Mesenchymal stem cell (in vitro differentiated cells and primary cell): Measurements from ENCODE around the gene MYOT. TPM values are rescaled to one million over a fixed set of nuclear protein-coding genes. Genes with fewer than 3 reads are reported as not detected.

Source experiments
- DNase-seq: peaks from one replicate; pipeline ENCODE4 v3.0.0-alpha.2; 2013
- H2AFZ ChIP-seq: one replicate; pipeline ENCODE4 v1.6.1; 2013; ENCODE audit warnings: low read depth, mild to moderate bottlenecking, control low read depth, inconsistent platforms, low read length, moderate library complexity
- H2AK5ac ChIP-seq: 2 replicates; pipeline ENCODE4 v1.6.1; 2013; ENCODE audit warnings: low read length, moderate library complexity, mild to moderate bottlenecking, inconsistent platforms; ENCODE audit not compliant: severe bottlenecking
- H2BK120ac ChIP-seq: one replicate; pipeline ENCODE4 v1.6.1; 2013; ENCODE audit warnings: low read depth, mild to moderate bottlenecking, inconsistent platforms, low read length, moderate library complexity
- H2BK12ac ChIP-seq, 2 experiments: one replicate each; pipeline ENCODE4 v1.6.1; 2013; ENCODE audit warnings: inconsistent platforms in 2 of 2, low read length in 2 of 2, mild to moderate bottlenecking in 2 of 2, moderate library complexity in 2 of 2, control low read depth in 1 of 2
- H2BK15ac ChIP-seq: one replicate; pipeline ENCODE4 v1.6.1; 2013; ENCODE audit warnings: mild to moderate bottlenecking, low read depth, inconsistent platforms; ENCODE audit not compliant: poor library complexity, severe bottlenecking
- H2BK5ac ChIP-seq: 2 replicates; pipeline ENCODE4 v1.6.1; 2013; ENCODE audit warnings: low read depth, mild to moderate bottlenecking, low read length, control low read depth, inconsistent platforms; ENCODE audit not compliant: poor library complexity, severe bottlenecking
- H3K14ac ChIP-seq, 2 experiments: one replicate each; pipeline ENCODE4 v1.6.1; 2013; ENCODE audit warnings: inconsistent platforms in 2 of 2, low read length in 2 of 2, control low read depth in 1 of 2, mild to moderate bottlenecking in 1 of 2, moderate library complexity in 1 of 2
- H3K18ac ChIP-seq, 2 experiments: one replicate each; pipeline ENCODE4 v1.6.1; 2013; ENCODE audit warnings: inconsistent platforms in 2 of 2, low read length in 2 of 2, control low read depth in 1 of 2, low read depth in 1 of 2, mild to moderate bottlenecking in 1 of 2
- H3K23ac ChIP-seq, 2 experiments: one replicate each; pipeline ENCODE4 v1.6.1; 2013; ENCODE audit warnings: inconsistent platforms in 2 of 2, low read length in 2 of 2, mild to moderate bottlenecking in 2 of 2, moderate library complexity in 2 of 2, control low read depth in 1 of 2
- H3K27ac ChIP-seq: 2 replicates; pipeline ENCODE4 v1.5.1; 2013; ENCODE audit warnings: mild to moderate bottlenecking, moderate library complexity, low read length, control low read depth, inconsistent platforms; ENCODE audit not compliant: poor library complexity, severe bottlenecking
- H3K27me3 ChIP-seq, 2 experiments: 2 replicates each; pipeline versions ENCODE4 v1.6.1 to v1.7.0; 2013; ENCODE audit warnings: low read length in 2 of 2, mild to moderate bottlenecking in 2 of 2, moderate library complexity in 2 of 2, control low read depth in 1 of 2, inconsistent platforms in 1 of 2; ENCODE audit not compliant: control insufficient read depth in 1 of 2, insufficient read depth in 1 of 2
- H3K36me3 ChIP-seq, 2 experiments: 2 replicates each; pipeline versions ENCODE4 v1.6.1 to v1.7.0; 2013; ENCODE audit warnings: low read length in 2 of 2, control low read depth in 1 of 2, inconsistent platforms in 1 of 2, low read depth in 1 of 2, mild to moderate bottlenecking in 1 of 2; ENCODE audit not compliant: insufficient read depth in 2 of 2, control insufficient read depth in 1 of 2
- H3K4ac ChIP-seq, 2 experiments: one replicate each; pipeline ENCODE4 v1.6.1; 2013; ENCODE audit warnings: inconsistent platforms in 2 of 2, low read length in 2 of 2, mild to moderate bottlenecking in 2 of 2, moderate library complexity in 2 of 2, control low read depth in 1 of 2, low read depth in 1 of 2
- H3K4me1 ChIP-seq: 2 replicates; pipeline ENCODE4 v1.6.1; 2013; ENCODE audit warnings: low read depth, low read length, control low read depth; ENCODE audit not compliant: control insufficient read depth, insufficient read depth
- H3K4me2 ChIP-seq: 2 replicates; pipeline ENCODE4 v1.6.1; 2013; ENCODE audit warnings: low read length, mild to moderate bottlenecking, inconsistent platforms; ENCODE audit not compliant: poor library complexity, severe bottlenecking
- H3K4me3 ChIP-seq, 2 experiments: 2 replicates each; pipeline versions ENCODE4 v1.5.1 to v1.7.0; 2013; ENCODE audit warnings: low read length in 2 of 2, mild to moderate bottlenecking in 2 of 2, control low read depth in 1 of 2, low read depth in 1 of 2; ENCODE audit not compliant: insufficient read depth in 1 of 2
- H3K79me1 ChIP-seq: replicated peaks from 2 replicates; pipeline ENCODE4 v1.6.1; 2013; ENCODE audit warnings: mild to moderate bottlenecking, control low read depth, low read length, inconsistent platforms; ENCODE audit not compliant: poor library complexity, severe bottlenecking
- H3K9ac ChIP-seq: 2 replicates; pipeline ENCODE4 v1.7.0; 2013; ENCODE audit warnings: mild to moderate bottlenecking, low read length, moderate library complexity
- H3K9me3 ChIP-seq: 2 replicates; pipeline ENCODE4 v1.7.0; 2013; ENCODE audit warnings: mild to moderate bottlenecking, low read length; ENCODE audit not compliant: control insufficient read depth
- H4K8ac ChIP-seq: one replicate; pipeline ENCODE4 v1.6.1; 2013; ENCODE audit warnings: inconsistent platforms, mild to moderate bottlenecking, low read length, moderate library complexity
- H4K91ac ChIP-seq: one replicate; pipeline ENCODE4 v1.6.1; 2013; ENCODE audit warnings: mild to moderate bottlenecking, low read length, inconsistent platforms
- WGBS: methylation state at CpG from one replicate; pipeline ENCODE4 v1.1.7; 2013; ENCODE audit warnings: mixed read lengths; 5-methylcytosine and 5-hydroxymethylcytosine counted together
- polyA plus RNA-seq, 2 experiments: library from polyadenylated mRNA; stranded (reverse); fragments of 200-250 nt; gene quantifications; one replicate each; pipeline ENCODE4 v1.2.3, GENCODE V29; 2013

Gene MYOT, protein sequence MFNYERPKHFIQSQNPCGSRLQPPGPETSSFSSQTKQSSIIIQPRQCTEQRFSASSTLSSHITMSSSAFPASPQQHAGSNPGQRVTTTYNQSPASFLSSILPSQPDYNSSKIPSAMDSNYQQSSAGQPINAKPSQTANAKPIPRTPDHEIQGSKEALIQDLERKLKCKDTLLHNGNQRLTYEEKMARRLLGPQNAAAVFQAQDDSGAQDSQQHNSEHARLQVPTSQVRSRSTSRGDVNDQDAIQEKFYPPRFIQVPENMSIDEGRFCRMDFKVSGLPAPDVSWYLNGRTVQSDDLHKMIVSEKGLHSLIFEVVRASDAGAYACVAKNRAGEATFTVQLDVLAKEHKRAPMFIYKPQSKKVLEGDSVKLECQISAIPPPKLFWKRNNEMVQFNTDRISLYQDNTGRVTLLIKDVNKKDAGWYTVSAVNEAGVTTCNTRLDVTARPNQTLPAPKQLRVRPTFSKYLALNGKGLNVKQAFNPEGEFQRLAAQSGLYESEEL
- not detected for polyA plus RNA-seq (2013, experiment 1 of 2)
- polyA plus RNA-seq (2013, experiment 2 of 2), result not detected

DNA sequence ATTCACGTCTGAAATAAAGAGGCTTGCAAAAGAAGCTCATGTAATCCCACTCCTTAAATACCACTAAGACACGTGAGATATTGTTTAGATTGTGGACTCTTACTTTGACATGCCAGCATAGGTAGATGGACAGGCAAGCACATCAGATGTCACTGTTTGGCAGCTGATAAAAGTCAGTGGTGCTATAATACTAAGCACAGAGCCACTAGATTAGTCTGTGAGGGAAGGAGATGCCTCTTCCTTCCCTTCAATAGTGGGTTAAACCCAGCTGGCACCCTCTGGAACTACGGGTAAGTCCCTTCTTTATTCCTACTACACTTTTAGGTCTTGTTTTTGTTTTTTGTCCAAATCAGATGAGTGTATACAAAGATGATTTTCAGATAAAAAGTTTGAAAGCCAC, at the start of gene MYOT:
Gene MYOT, plus strand, starts transcription at position 197 of the 400 bp plus-strand sequence. CDS start 2,792 bp downstream, outside the sequence.
- Histone ChIP-seq H3K27ac (no peak within 1 kb of the TSS), H2BK12ac (no peak within 1 kb of the TSS), H3K27me3 (peaks cover 0 to 5% of the 10 kb centered on the region in 2 experiments), H3K9ac (no peak within 1 kb of the TSS), H2BK5ac (no peak within 1 kb of the TSS), H3K36me3 (no peaks in the 10 kb centered on the region), H4K91ac (no peak within 1 kb of the TSS), H3K79me1 (no peaks in the 10 kb centered on the region), H4K8ac (no peak within 1 kb of the TSS), H3K4me2 (no peak within 1 kb of the TSS), H2AFZ (no peak within 1 kb of the TSS), H3K23ac (no peak within 1 kb of the TSS), H3K4me3 (no peak within 1 kb of the TSS), H3K18ac (no peak within 1 kb of the TSS), H3K14ac (no peak within 1 kb of the TSS), H2BK15ac (no peak within 1 kb of the TSS), H3K4me1 (no peaks in the 10 kb centered on the region), H3K9me3 (no peaks in the 10 kb centered on the region), H2AK5ac (no peak within 1 kb of the TSS), H3K4ac (no peak within 1 kb of the TSS), H2BK120ac (no peak within 1 kb of the TSS)
- WGBS, result 77% methylated on average over 2 of the region's 3 CpGs
- no peak for DNase-seq

DNA sequence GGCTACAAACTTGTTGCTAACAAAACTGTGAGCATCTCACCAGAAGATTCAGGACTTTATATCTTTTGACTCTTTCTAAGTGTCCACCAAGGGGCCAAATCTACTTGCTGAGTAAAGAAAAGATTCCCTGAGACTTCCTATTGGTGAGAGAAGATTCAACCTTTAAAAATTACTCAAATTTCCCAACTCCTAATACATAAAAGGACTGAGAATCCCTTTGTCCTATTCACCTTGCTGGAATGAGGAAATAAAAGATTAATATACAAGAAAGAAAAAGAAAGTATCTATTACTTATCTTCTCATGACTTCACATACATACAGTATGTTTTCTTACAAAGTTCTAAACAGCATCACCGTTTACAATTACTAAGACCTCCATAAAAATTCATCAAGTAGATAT, 47.9 kb upstream of the MYOT start:
- Histone ChIP-seq H3K18ac (no peak overlapping the region), H2BK120ac (no peak overlapping the region), H3K4me1 (no peaks in the 10 kb centered on the region), H3K4me2 (no peak overlapping the region), H3K23ac (no peak overlapping the region), H3K4ac (no peak overlapping the region), H4K8ac (no peak overlapping the region), H2BK5ac (no peak overlapping the region), H2BK12ac (no peak overlapping the region), H4K91ac (no peak overlapping the region), H2AK5ac (no peak overlapping the region), H3K9me3 (no peaks in the 10 kb centered on the region), H3K27ac (no peak overlapping the region), H3K14ac (no peak overlapping the region), H2AFZ (no peak overlapping the region), H3K4me3 (no peak overlapping the region), H2BK15ac (no peak overlapping the region), H3K79me1 (no peaks in the 10 kb centered on the region), H3K9ac (no peak overlapping the region), H3K27me3 (peaks cover 0 to 6% of the 10 kb centered on the region in 2 experiments), H3K36me3 (no peaks in the 10 kb centered on the region)
- WGBS, result 100% methylated on average over 1 of the region's 1 CpG
- DNase-seq, result no peak

DNA sequence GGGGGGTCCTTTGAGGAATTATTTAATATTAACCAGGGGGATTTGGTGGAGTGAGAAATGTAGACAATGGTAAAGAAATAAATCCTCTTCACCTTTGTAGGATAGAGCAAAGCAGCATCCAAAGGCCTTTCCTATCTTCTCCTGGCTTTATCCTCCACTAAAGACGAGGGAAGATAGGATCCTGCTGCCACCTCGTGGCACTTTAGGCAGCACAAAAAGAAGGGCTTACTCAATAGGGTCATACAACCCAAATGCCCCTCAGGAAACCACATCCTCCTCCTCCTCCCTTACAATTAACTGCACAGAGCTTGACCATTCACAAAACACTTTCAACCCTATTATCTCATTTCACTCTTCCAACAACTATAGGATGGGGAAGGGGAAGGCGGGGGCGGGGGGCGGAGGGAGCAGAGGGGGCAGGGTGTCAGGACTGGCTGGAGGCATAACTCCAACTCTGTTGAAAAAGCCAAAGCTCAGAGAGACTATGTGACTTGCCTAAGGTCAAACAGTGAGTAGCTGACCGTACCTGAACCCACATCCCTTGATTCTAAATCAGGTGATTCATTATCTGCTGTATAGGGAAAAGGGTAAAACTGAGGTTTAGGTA, 45.4 kb upstream of the MYOT start:
- H3K4me2 ChIP-seq, result no peak overlapping the region
- H4K8ac ChIP-seq, result no peak overlapping the region
- H3K4ac ChIP-seq, result no peak overlapping the region
- no peak overlapping the region for H3K9ac ChIP-seq
- DNase-seq, result peak; percentile 41
- H4K91ac ChIP-seq, result no peak overlapping the region
- H3K14ac ChIP-seq, result no peak overlapping the region
- H2AK5ac ChIP-seq, result no peak overlapping the region
- H2BK120ac ChIP-seq, result no peak overlapping the region
- H3K36me3 ChIP-seq, result no peaks in the 10 kb centered on the region
- no peak overlapping the region for H2BK15ac ChIP-seq
- 48% methylated on average over 5 of the region's 6 CpGs for WGBS
- no peak overlapping the region for H3K4me3 ChIP-seq
- H3K23ac ChIP-seq, result no peak overlapping the region
- H2BK12ac ChIP-seq, result no peak overlapping the region
- H3K27me3 ChIP-seq, result peaks cover 0 to 6% of the 10 kb centered on the region in 2 experiments
- H3K9me3 ChIP-seq, result no peaks in the 10 kb centered on the region
- no peak overlapping the region for H3K18ac ChIP-seq
- no peak overlapping the region for H2BK5ac ChIP-seq
- no peak overlapping the region for H3K27ac ChIP-seq
- H3K79me1 ChIP-seq, result no peaks in the 10 kb centered on the region
- H2AFZ ChIP-seq, result no peak overlapping the region
- H3K4me1 ChIP-seq, result no peaks in the 10 kb centered on the region

DNA sequence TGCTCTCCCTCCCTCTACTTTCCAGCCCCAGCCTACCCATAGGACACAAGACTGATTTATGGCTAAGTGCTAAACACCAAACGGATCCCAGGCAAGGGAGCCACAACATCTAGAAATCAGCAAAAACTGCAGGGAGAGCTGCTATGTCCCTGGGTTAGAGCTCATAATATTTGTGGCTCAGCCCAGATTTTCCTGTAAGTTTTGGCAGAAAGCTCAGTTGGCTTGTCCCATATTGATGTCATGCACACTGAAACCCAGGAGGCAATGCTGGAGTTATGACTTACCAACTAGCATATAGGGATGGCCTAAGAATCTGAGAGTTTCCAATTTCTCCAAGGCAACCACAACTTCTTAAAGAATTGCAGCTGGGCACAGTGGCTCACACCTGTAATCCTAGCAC, 44.7 kb upstream of the MYOT start:
- H3K4me1 ChIP-seq, result no peaks in the 10 kb centered on the region
- H3K18ac ChIP-seq, result no peak overlapping the region
- H3K36me3 ChIP-seq, result no peaks in the 10 kb centered on the region
- H3K14ac ChIP-seq, result no peak overlapping the region
- no peak for DNase-seq
- H3K27ac ChIP-seq, result no peak overlapping the region
- H3K23ac ChIP-seq, result no peak overlapping the region
- no peak overlapping the region for H3K9ac ChIP-seq
- H3K79me1 ChIP-seq, result no peaks in the 10 kb centered on the region
- no peak overlapping the region for H3K4ac ChIP-seq
- H3K4me3 ChIP-seq, result no peak overlapping the region
- H2BK12ac ChIP-seq, result no peak overlapping the region
- no peak overlapping the region for H2BK15ac ChIP-seq
- H4K91ac ChIP-seq, result no peak overlapping the region
- no peak overlapping the region for H2BK120ac ChIP-seq
- H2BK5ac ChIP-seq, result no peak overlapping the region
- WGBS, result 33% methylated on average over 1 of the region's 1 CpG
- no peak overlapping the region for H4K8ac ChIP-seq
- no peak overlapping the region for H2AK5ac ChIP-seq
- H3K27me3 ChIP-seq, result peaks cover 0 to 6% of the 10 kb centered on the region in 2 experiments
- no peak overlapping the region for H2AFZ ChIP-seq
- no peak overlapping the region for H3K4me2 ChIP-seq
- H3K9me3 ChIP-seq, result no peaks in the 10 kb centered on the region
